KOPT-K1 (cell line): ENCODE results near the gene KRTAP10-5.
"Not testable (repeated sequence)": the region's sequence is repeated elsewhere in the genome, so short reads cannot be mapped to it uniquely, and the experiment has no call there.

Source experiments
- H3K27ac ChIP-seq: fragments of 200-600 bp; sonication (generic); 2 replicates; pipeline ENCODE4 v1.5.1; 2016; ENCODE audit warnings: antibody characterized with exemption, mild to moderate bottlenecking, low read depth, low read length; ENCODE audit not compliant: poor library complexity, severe bottlenecking
- H3K36me3 ChIP-seq: fragments of 200-600 bp; sonication (generic); 2 replicates; pipeline ENCODE4 v1.5.1; 2017; ENCODE audit warnings: antibody characterized with exemption, mild to moderate bottlenecking, low read length, moderate library complexity; ENCODE audit not compliant: insufficient read depth
- H3K9me3 ChIP-seq: fragments of 200-600 bp; sonication (generic); 2 replicates; pipeline ENCODE4 v1.5.1; 2017; ENCODE audit warnings: antibody characterized with exemption, low read length, mild to moderate bottlenecking; ENCODE audit not compliant: insufficient read depth, poor library complexity, severe bottlenecking

Gene KRTAP10-5

GRCh38 chr21:44589094-44589493 lies 8.7 kb upstream of the KRTAP10-5 start:
- H3K36me3 ChIP-seq, result no peaks in the 10 kb centered on the region
- no peaks in the 10 kb centered on the region for H3K9me3 ChIP-seq
- no peak overlapping the region for H3K27ac ChIP-seq

DNA sequence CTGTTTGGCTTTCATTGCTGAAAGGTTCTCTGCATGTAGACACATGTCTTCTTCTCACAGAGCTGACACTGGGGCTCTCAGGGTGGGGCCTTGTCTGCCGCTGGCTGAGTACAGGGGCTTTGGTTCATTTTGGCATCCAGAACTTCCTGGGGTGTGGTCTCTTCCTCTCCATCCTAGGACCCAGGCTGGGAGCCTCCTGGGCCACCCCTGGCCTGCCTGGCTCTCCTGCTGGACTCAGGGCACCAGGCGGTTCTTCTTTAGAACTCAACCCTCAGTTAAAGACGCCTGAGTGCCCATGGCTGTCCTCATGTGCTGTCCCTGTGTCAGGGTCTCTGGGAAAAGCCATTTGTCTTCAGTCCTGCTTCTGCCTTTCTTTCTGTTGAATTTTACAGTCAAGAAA lies 5.5 kb upstream of the KRTAP10-5 start:
- no peaks in the 10 kb centered on the region for H3K36me3 ChIP-seq

GRCh38 chr21:44583800-44584147 lies 3.4 kb upstream of the KRTAP10-5 start:
- Histone ChIP-seq H3K9me3 (peaks cover 17% of the 10 kb centered on the region), H3K36me3 (no peaks in the 10 kb centered on the region), H3K27ac (no peak overlapping the region)

More for the DNA sequence above, 5.5 kb upstream of the KRTAP10-5 start:
- Histone ChIP-seq H3K9me3 (peaks cover 16% of the 10 kb centered on the region), H3K27ac (no peak overlapping the region)

DNA sequence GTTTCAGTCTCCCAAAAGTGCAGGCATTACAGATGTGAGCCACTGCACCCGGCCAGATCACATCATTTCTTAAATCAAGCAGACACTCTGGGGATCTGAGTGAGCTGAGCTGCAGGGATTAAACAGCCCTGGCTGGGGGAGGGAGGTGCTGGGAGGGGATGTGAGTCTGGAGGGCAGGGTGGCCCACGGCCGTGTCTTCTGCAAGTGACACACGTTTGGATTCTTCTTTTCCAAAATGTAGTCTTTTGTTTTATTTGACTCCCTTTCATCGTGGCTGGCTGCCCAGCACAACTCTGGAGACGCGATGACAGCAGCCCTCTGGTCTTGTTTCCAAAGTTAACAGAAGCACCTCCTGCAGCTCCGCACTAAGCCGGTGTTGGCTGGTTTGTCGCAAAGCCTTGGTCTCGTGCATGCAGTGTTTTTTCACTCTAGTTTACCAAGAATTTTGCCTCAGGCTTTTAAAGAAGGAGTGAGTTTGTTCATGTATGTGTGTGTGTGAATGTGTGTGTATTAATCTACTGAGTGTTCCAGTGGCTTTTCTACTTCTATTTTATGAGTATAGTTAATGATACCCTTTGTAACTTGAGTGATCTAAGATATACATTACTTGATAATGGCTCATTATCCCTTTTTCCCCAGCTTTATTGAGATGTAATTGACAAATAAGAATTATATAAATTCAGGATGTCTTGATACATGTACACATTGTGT lies 2.8 kb upstream of the KRTAP10-5 start:
- H3K36me3 ChIP-seq, result no peaks in the 10 kb centered on the region
- no peak overlapping the region for H3K27ac ChIP-seq
- peaks cover 17% of the 10 kb centered on the region for H3K9me3 ChIP-seq

- Histone ChIP-seq H3K27ac (no peak overlapping the region), H3K9me3 (peaks cover 22% of the 10 kb centered on the region), H3K36me3 (no peaks in the 10 kb centered on the region)
These were observed 1.7 kb upstream of the KRTAP10-5 start for GRCh38 chr21:44582055-44582454.

DNA sequence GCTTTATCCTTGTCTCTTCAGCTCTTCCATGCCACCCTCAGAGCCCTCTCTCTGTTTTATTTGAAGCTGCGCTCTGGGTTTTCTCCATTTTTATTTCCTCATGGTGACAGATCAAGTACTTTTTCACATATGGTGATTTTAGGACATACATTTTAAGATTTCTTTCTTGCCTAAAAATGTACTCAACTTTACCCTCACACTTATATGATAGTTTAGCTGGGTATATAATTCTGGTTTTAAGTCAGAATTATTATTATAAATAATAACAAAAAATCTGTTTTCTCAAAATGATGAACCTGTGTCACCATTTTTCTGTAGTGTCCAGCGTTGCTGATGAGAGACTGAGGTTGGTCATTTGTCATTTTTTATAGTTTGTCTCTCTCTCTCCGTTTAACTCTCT lies 754 bp upstream of the KRTAP10-5 start:
- Histone ChIP-seq H3K9me3 (peaks cover 28% of the 10 kb centered on the region), H3K36me3 (no peaks in the 10 kb centered on the region), H3K27ac (no peak overlapping the region)

GRCh38 chr21:44579833-44580144 lies 615 bp downstream of the KRTAP10-5 start:
- H3K9me3 ChIP-seq, result peaks cover 28% of the 10 kb centered on the region

DNA sequence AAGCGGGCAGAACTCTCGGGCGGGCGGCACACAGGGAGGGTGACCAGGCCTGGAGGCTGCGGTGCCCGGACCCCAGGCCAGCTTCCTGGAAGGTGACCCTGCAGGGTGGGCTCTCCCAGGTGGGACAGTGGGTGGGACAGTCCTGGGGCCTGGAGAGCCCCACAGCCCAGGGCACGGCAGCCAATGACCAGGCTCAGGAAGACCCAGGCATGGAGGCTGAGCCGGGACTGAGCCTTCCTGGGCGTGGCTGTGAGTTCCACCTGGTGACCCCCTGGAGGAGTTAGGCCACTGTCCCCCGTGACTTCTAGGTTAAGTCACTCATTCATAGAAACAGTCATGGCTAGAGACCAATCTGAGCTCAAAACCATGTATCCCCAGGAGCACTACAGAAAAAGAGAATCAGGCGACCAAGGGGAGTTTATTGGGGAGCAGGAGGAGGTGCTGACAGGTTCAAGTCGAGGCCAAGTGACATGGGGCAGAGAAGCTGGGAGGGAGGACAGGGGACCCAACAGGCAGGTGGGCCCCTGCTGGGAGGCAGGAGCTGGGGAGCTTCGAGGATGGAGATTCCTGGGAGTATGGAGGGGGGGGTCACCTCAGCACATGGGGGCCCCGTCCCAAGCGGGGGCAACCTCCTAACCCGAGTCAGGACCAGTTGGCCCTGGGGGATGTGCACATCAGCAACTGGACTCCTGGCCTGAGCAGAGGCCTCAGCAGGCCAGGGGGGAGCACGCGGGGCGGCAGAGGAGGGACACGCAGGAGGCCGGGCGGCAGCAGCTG lies 1.2 kb downstream of the KRTAP10-5 start:
- Histone ChIP-seq H3K27ac (no peak overlapping the region), H3K36me3 (no peaks in the 10 kb centered on the region), H3K9me3 (peaks cover 28% of the 10 kb centered on the region)

More at GRCh38 chr21:44579833-44580144, 615 bp downstream of the KRTAP10-5 start:
- no peak overlapping the region for H3K27ac ChIP-seq
- no peaks in the 10 kb centered on the region for H3K36me3 ChIP-seq

- H3K36me3 ChIP-seq, result no peaks in the 10 kb centered on the region
- no peak overlapping the region for H3K27ac ChIP-seq
- peaks cover 28% of the 10 kb centered on the region for H3K9me3 ChIP-seq
These were observed 1.9 kb downstream of the KRTAP10-5 start for GRCh38 chr21:44578371-44579055.

- Histone ChIP-seq H3K27ac (no peak overlapping the region), H3K36me3 (no peaks in the 10 kb centered on the region), H3K9me3 (peaks cover 23% of the 10 kb centered on the region)
These were observed 4.4 kb downstream of the KRTAP10-5 start for GRCh38 chr21:44576025-44576420.

DNA sequence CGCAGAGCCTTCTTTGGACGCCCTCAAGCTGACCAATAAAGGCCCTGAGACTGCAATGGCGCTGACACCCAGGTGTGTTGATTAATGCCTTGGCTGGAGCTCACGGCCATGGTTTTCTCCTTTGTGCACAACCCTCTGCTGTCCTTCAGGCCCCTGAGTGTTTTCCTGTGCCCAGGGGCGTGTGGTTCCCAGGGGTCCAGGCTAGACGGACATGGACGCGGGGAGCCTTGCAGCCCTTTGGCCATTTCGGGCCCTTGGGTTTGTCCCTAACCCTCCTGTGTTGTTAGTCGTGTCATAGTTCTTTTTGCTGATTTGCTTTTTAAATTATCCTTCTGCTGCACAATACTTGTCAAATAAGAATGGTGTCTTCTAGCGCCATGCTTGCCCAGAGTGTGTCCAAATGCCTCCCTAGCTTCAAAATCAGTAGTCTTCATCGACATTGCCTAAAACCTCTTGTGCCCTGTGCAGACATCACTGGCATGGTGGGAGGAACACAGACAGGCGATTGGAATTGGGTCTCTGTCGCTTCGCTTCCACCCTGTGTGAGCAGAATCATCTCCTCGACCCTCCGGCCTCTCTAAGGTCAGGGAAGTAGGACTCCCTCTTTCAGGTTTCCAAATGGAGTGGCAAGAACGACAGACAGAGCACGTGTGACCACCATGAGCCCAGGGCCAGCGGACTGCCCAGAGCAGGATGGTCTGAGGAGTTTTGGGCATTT lies 4.9 kb downstream of the KRTAP10-5 start:
- H3K36me3 ChIP-seq, result no peaks in the 10 kb centered on the region
- no peak overlapping the region for H3K27ac ChIP-seq
- peaks cover 23% of the 10 kb centered on the region for H3K9me3 ChIP-seq

DNA sequence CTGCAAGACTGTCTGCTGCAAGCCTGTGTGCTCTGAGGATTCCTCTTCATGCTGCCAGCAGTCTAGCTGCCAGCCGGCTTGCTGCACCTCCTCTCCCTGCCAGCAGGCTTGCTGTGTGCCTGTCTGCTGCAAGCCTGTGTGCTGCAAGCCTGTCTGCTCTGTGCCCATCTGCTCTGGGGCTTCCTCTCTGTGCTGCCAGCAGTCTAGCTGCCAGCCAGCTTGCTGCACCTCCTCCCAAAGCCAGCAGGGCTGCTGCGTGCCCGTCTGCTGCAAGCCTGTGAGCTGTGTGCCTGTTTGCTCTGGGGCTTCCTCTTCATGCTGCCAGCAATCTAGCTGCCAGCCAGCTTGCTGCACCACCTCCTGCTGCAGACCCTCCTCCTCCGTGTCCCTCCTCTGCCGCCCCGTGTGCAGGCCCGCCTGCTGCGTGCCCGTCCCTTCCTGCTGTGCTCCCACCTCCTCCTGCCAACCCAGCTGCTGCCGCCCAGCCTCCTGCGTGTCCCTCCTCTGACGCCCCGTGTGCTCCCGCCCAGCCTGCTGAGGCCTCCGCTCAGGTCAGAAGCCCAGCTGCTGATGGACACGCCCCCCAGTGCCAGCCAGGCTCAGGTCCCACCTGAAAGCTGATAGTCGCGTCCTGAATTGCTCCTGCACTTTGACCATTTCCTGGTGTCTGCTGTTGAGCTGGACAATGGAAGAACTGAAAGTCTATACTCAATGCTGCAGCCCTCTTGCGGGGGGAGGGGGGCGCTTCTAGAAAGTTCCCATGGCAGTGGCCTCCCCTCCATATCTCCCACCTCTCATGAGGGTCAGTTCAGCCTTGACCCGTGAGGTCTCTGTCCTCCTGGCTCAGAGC lies 5.7 kb downstream of the KRTAP10-5 start:
- Histone ChIP-seq H3K27ac (no peak overlapping the region), H3K36me3 (no peaks in the 10 kb centered on the region), H3K9me3 (peaks cover 23% of the 10 kb centered on the region)

DNA sequence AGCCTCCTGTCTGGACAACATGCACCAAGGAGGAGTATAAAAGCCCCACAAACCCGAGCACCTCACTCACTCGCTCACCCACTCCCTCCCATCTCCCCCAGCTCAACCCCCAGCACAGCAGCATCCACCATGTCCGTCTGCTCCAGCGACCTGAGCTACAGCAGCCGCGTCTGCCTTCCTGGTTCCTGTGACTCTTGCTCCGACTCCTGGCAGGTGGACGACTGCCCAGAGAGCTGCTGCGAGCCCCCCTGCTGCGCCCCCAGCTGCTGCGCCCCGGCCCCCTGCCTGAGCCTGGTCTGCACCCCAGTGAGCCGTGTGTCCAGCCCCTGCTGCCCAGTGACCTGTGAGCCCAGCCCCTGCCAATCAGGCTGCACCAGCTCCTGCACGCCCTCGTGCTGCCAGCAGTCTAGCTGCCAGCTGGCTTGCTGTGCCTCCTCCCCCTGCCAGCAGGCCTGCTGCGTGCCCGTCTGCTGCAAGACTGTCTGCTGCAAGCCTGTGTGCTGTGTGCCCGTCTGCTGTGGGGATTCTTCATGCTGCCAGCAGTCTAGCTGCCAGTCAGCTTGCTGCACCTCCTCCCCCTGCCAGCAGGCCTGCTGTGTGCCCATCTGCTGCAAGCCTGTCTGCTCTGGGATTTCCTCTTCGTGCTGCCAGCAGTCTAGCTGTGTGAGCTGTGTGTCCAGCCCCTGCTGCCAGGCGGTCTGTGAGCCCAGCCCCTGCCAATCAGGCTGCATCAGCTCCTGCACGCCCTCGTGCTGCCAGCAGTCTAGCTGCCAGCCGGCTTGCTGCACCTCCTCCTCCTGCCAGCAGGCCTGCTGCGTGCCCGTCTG lies 6.6 kb downstream of the KRTAP10-5 start, which contains the start of gene KRTAP10-4:
Gene KRTAP10-4, plus strand, starts transcription at position 100 of the 827 bp plus-strand sequence. Its CDS starts 30 bp downstream, at position 130.
- H3K27ac ChIP-seq, H3K36me3 ChIP-seq: not testable (repeated sequence)
- H3K9me3 ChIP-seq, result peaks cover 23% of the 10 kb centered on the region
